K562 (cell line): ENCODE results near the gene ABL1. TPM values are rescaled to one million over a fixed set of nuclear protein-coding genes. Genes with fewer than 3 reads are reported as not detected.
A peak's percentile ranks its signal among the peaks of the same experiment; 100 is the strongest.

ENCODE experiments used
- ATAC-seq: fragments of 200-7000 bp; cut with Tn5 transposase; 3 replicates; pipeline ENCODE4 v1.9.1; 2020; ENCODE audit warnings: moderate library complexity
- BruUV-seq: library from RNA; stranded (reverse); fragments of 400-500 nt; replicated peaks from 2 replicates; lab custom pipeline; 2021; lab: Mats Ljungman, UMichigan
- CTCF ChIA-PET: fragments of 300-600 bp; formaldehyde crosslinking; extraction: SDS; loops from one replicate; lab custom pipeline; 2021; ENCODE audit warnings: low intra/inter-chr PET ratio; lab: Yijun Ruan, JAX
- POLR2A ChIA-PET: fragments of 300-600, 350-650 bp; sonication (Branson Sonifier 250); formaldehyde crosslinking; extraction: SDS; loops from one replicate; lab custom pipeline; 2021; ENCODE audit warnings: antibody characterized with exemption, inconsistent platforms; lab: Yijun Ruan, JAX
- DNase-seq, 4 experiments: peaks; one replicate each; pipeline versions ENCODE4 v3.0.0 to v3.0.0-alpha.2; 2011 to 2018; ENCODE audit warnings: low spot score in 3 of 4, mixed read lengths in 3 of 4; ENCODE audit errors: extremely low read depth in 1 of 4
- FAIRE-seq: peaks from 2 replicates; lab custom pipeline; 2011; peaks lifted over from hg19 to GRCh38; lab: Jason Lieb, UNC
- H2AFZ ChIP-seq: 2 replicates; pipeline ENCODE4 v1.6.0; 2011; ENCODE audit warnings: low read depth, low read length, control low read depth, inconsistent platforms
- H3K27ac ChIP-seq: fragments of 200-600 bp; 3 replicates; pipeline ENCODE4 v1.8.0; 2011; ENCODE audit warnings: low read depth, mild to moderate bottlenecking, control low read depth, inconsistent platforms, low read length, moderate library complexity, mixed read lengths; ENCODE audit errors: extremely low read depth
- H3K27me3 ChIP-seq, 2 experiments: fragments of 300-600 bp in 1 of 2; 2 replicates in 1 of 2; 3 replicates in 1 of 2; pipeline versions ENCODE4 v1.6.0 to v1.8.0; 2011; ENCODE audit warnings: inconsistent platforms in 2 of 2, low read length in 2 of 2, mild to moderate bottlenecking in 1 of 2, mixed read lengths in 1 of 2, moderate library complexity in 1 of 2; ENCODE audit not compliant: control insufficient read depth in 2 of 2, insufficient read depth in 2 of 2
- H3K36me3 ChIP-seq: fragments of 300-600 bp; 3 replicates; pipeline ENCODE4 v1.8.0; 2011; ENCODE audit warnings: mild to moderate bottlenecking, low read length, inconsistent platforms; ENCODE audit not compliant: control insufficient read depth, insufficient read depth
- H3K4me1 ChIP-seq, 2 experiments: fragments of 200-600 bp in 1 of 2; replicated peaks in 1 of 2; 2 replicates in 1 of 2; 3 replicates in 1 of 2; pipeline versions ENCODE4 v1.5.1 to v1.8.0; 2011; ENCODE audit warnings: inconsistent platforms in 2 of 2, low read length in 2 of 2, mild to moderate bottlenecking in 1 of 2, mixed read lengths in 1 of 2, moderate library complexity in 1 of 2; ENCODE audit not compliant: control insufficient read depth in 2 of 2, insufficient read depth in 2 of 2
- H3K4me2 ChIP-seq: 2 replicates; pipeline ENCODE4 v1.6.1; 2011; ENCODE audit warnings: low read length, control low read depth, inconsistent platforms, mixed read lengths; ENCODE audit not compliant: insufficient read depth
- H3K4me3 ChIP-seq: fragments of 200-600 bp; sonication (generic), shearing (Covaris generic); 2 replicates; pipeline ENCODE4 v1.5.1; 2016; ENCODE audit warnings: control low read depth, inconsistent platforms
- H3K79me2 ChIP-seq: fragments of 200-600 bp; 3 replicates; pipeline ENCODE4 v1.8.0; 2011; ENCODE audit warnings: low read length, inconsistent platforms; ENCODE audit not compliant: control insufficient read depth, insufficient read depth
- H3K9ac ChIP-seq, 2 experiments: 2 replicates each; pipeline versions ENCODE4 v1.6.0 to v1.6.1; 2011; ENCODE audit warnings: low read depth in 2 of 2, low read length in 2 of 2, control low read depth in 1 of 2, inconsistent platforms in 1 of 2, mild to moderate bottlenecking in 1 of 2, mixed read lengths in 1 of 2; ENCODE audit not compliant: insufficient read depth in 1 of 2
- H3K9me1 ChIP-seq: one replicate; pipeline ENCODE4 v1.6.0; 2011; ENCODE audit warnings: inconsistent platforms, mild to moderate bottlenecking, low read length, moderate library complexity; ENCODE audit not compliant: control insufficient read depth, insufficient read depth
- H3K9me3 ChIP-seq: replicated peaks from 2 replicates; pipeline ENCODE4 v1.5.1; 2011; ENCODE audit warnings: low read depth, low read length, inconsistent platforms; ENCODE audit not compliant: control insufficient read depth, insufficient read depth
- H4K20me1 ChIP-seq: replicated peaks from 2 replicates; pipeline ENCODE4 v1.6.1; 2011; ENCODE audit warnings: low read length, inconsistent platforms, mixed read lengths; ENCODE audit not compliant: control insufficient read depth, insufficient read depth
- STAT6 ChIP-seq: sonication (generic); formaldehyde crosslinking; IDR thresholded peaks from 2 replicates; pipeline ENCODE4 v1.8.1; 2023; ENCODE audit warnings: mild to moderate bottlenecking, missing genetic modification reagents
- ZNF655 ChIP-seq: fragments of 250-450 bp; sonication (Bioruptor Pico); IDR thresholded peaks from 2 replicates; pipeline ENCODE4 v1.5.0; 2021
- in situ Hi-C: fragments of 300-500 bp; cut with MboI; formaldehyde crosslinking; loops from 4 replicates; pipeline ENCODE4 v1.15.0; 2018; ENCODE audit warnings: inconsistent platforms, mixed read lengths
- intact Hi-C: fragments of 100-400 bp; cut with micrococcal nuclease; formaldehyde crosslinking; loops from 2 replicates; pipeline ENCODE4 v1.14.2; 2022
- polyA plus RNA-seq, 8 experiments: library from polyadenylated mRNA; depleted of rRNA in 4 of 8; stranded (reverse) in 5 of 8; unstranded in 3 of 8; fragments of >200 nt; fragmentation: Nextera tagmentation in 2 of 8; fragmentation: Illumina TruSeq in 1 of 8; extraction: Ambion mirVana in 2 of 8; extraction: Trizol in 1 of 8; gene quantifications; 2 replicates each; pipeline versions ENCODE4 v1.2.1 to v1.2.3, GENCODE V29; 2011 to 2014; ENCODE audit warnings: inconsistent platforms in 1 of 8, missing spikeins in 1 of 8
- total RNA-seq, 7 experiments: library from RNA; depleted of rRNA in 6 of 7; stranded (reverse); fragments of >200 nt in 6 of 7; fragmentation: Illumina TruSeq in 2 of 7; extraction: Trizol in 2 of 7; gene quantifications; 2 replicates each; pipeline versions ENCODE4 v1.2.1 to v1.2.3, GENCODE V29; 2011 to 2021; ENCODE audit warnings: low replicate concordance in 1 of 7

The ABL1 gene
- total and polyA plus RNA-seq, 9 of the 15 experiments (the other 6 are each of a cell fraction or from before 2014, with no cell fraction given) = 1.5 to 130 (median 37.8) TPM

- Histone ChIP-seq H3K9me1 (peaks cover 2% of the 10 kb centered on the region), H3K4me1 (peaks cover 15 to 20% of the 10 kb centered on the region in 2 experiments), H3K4me3 (no peak overlapping the region), H3K36me3 (peaks cover 19% of the 10 kb centered on the region; the same call in 2 of the 3 replicates), H3K79me2 (no peaks in the 10 kb centered on the region), H3K9me3 (peaks cover 7% of the 10 kb centered on the region; the same call in 1 of the 2 replicates), H3K4me2 (peak overlapping the region; percentile 19; the same call in 1 of the 2 replicates), H3K27ac (peak overlapping the region; percentile 29; the same call in 1 of the 3 replicates), H2AFZ (peak overlapping the region; percentile 3; the same call in 1 of the 2 replicates), H3K9ac (peak overlapping the region; percentile 1 to 2; a peak in 3 of 4 replicates), H4K20me1 (peaks cover 2% of the 10 kb centered on the region; the same call in 1 of the 2 replicates), H3K27me3 (no peaks in the 10 kb centered on the region)
- ATAC-seq (no peak), DNase-seq (no peak), FAIRE-seq (peak; percentile 51)
- no TSS peak for BruUV-seq
- ChIA-PET POLR2A (interaction anchor here (0.6 to 10.7 kb wide), 29 partner anchors 8 to 389 kb away, joined by 3 to 125 read pairs (median 5); partner anchors contain the start of gene ABL1), CTCF (interaction anchor here (1.2 kb wide), 1 partner anchor 55 kb away, joined by 3 read pairs; no protein-coding TSS in a partner anchor)
- in situ Hi-C loops = no loop called here
- intact Hi-C loops = loop anchor here (1.0 to 2.0 kb wide), 2 partner anchors 20 to 42 kb away; no protein-coding TSS in a partner anchor
- TF ChIP-seq ZNF655 (CRISPR knock-in tag) (no peak), STAT6 (0 out of 2 replicates have a peak, but pooled peaks have one; percentile 85)
Measured at GRCh38 chr9:130825351-130825651, 9.8 kb upstream of the ABL1 start.
